ENCODE results near the gene CNPY1. TPM values are rescaled to one million over a fixed set of nuclear protein-coding genes. Genes with fewer than 3 reads are reported as not detected.
A peak's percentile ranks its signal among the peaks of the same experiment; 100 is the strongest.

CNPY1 gene
- total RNA-seq, 1 experiment from 2014 or later, result not detected

DNA sequence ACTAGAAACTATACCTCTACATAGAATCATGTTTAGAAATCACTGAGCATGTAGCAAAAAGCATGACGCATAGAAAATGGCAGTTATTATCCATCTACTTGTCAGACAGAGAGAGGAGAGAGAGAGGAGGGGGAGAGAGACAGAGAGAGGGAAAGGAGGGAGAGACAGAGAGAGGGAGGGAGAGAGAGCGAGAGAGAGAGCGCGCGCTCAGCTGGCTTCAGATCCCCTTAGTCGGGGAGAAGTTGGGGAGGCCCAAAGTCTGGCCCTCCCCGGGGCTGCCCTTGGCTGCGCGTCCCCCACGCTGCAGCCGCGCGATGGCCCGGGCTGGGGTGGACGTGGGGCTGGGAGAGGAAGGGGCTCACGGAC lies 37.0 kb downstream of the CNPY1 start:
- Mint-ChIP-seq H3K36me3 (ENCODE audit: insufficient read depth, unreplicated experiment) (no peaks in the 10 kb centered on the region), H3K27me3 (ENCODE audit: insufficient read depth, unreplicated experiment) (peaks cover 32% of the 10 kb centered on the region), H3K9me3 (ENCODE audit: unreplicated experiment) (no peaks in the 10 kb centered on the region), H3K4me1 (ENCODE audit: low read depth, unreplicated experiment) (peaks cover 7% of the 10 kb centered on the region), H3K4me3 (ENCODE audit: unreplicated experiment) (peak overlapping the region; percentile 71), H3K27ac (ENCODE audit: unreplicated experiment) (no peak overlapping the region)
- TF ChIP-seq CTCF (IDR thresholded peaks at IDR 0.05; ENCODE audit: insufficient read depth in 1 of 2, low read depth in 1 of 2, low read length in 1 of 2, severe bottlenecking in 1 of 2, unreplicated experiment in 1 of 2), result no peak
- ChIA-PET POLR2A (no interaction called here), CTCF (interaction anchor here (0.6 to 1.2 kb wide), 2 partner anchors 9 to 129 kb away, joined by 3 read pairs; no protein-coding TSS in a partner anchor)
- no peak for DNase-seq
- Histone ChIP-seq H3K27me3 (replicated peaks; ENCODE audit: control insufficient read depth, insufficient read depth, low read length) (no peaks in the 10 kb centered on the region; the same call in 1 of the 2 replicates), H3K4me3 (ENCODE audit: low read depth, low read length) (peak overlapping the region; percentile 55), H3K9me3 (no peaks in the 10 kb centered on the region), H3K4me1 (0 out of 2 replicates have a peak, but pooled peaks cover 5% of the 10 kb centered on the region), H3K36me3 (ENCODE audit: control insufficient read depth, insufficient read depth, low read length) (no peaks in the 10 kb centered on the region; the same call in 1 of the 2 replicates)
- BruUV-seq (replicated peaks), result no TSS peak
- intact Hi-C loops (cut with micrococcal nuclease; ENCODE audit: unreplicated experiment), result no loop called here

- no peaks in the 10 kb centered on the region for H3K9me3 Mint-ChIP-seq (ENCODE audit: unreplicated experiment)
- CTCF ChIA-PET, result interaction anchor here (0.6 to 1.2 kb wide), 2 partner anchors 9 to 128 kb away, joined by 3 read pairs; no protein-coding TSS in a partner anchor
- H3K27me3 ChIP-seq (replicated peaks; ENCODE audit: control insufficient read depth, insufficient read depth, low read length), result no peaks in the 10 kb centered on the region; the same call in 1 of the 2 replicates
- peak overlapping the region; percentile 71 for H3K4me3 Mint-ChIP-seq (ENCODE audit: unreplicated experiment)
- intact Hi-C loops (cut with micrococcal nuclease; ENCODE audit: unreplicated experiment), result no loop called here
- POLR2A ChIA-PET, result no interaction called here
- TF ChIP-seq CTCF (IDR thresholded peaks at IDR 0.05; ENCODE audit: insufficient read depth in 1 of 2, low read depth in 1 of 2, low read length in 1 of 2, severe bottlenecking in 1 of 2, unreplicated experiment in 1 of 2), result no peak
- H3K4me1 ChIP-seq, result 0 out of 2 replicates have a peak, but pooled peaks cover 5% of the 10 kb centered on the region
- no peak overlapping the region for H3K4me3 ChIP-seq (ENCODE audit: low read depth, low read length)
- no peaks in the 10 kb centered on the region; the same call in 1 of the 2 replicates for H3K36me3 ChIP-seq (ENCODE audit: control insufficient read depth, insufficient read depth, low read length)
- no TSS peak for BruUV-seq (replicated peaks)
- H3K9me3 ChIP-seq, result no peaks in the 10 kb centered on the region
- peaks cover 32% of the 10 kb centered on the region for H3K27me3 Mint-ChIP-seq (ENCODE audit: insufficient read depth, unreplicated experiment)
- no peaks in the 10 kb centered on the region for H3K36me3 Mint-ChIP-seq (ENCODE audit: insufficient read depth, unreplicated experiment)
- no peak overlapping the region for H3K27ac Mint-ChIP-seq (ENCODE audit: unreplicated experiment)
- peaks cover 7% of the 10 kb centered on the region for H3K4me1 Mint-ChIP-seq (ENCODE audit: low read depth, unreplicated experiment)
- no peak for DNase-seq
These were observed 37.7 kb downstream of the CNPY1 start for GRCh38 chr7:155508376-155509358.

- H3K9me3 ChIP-seq, result no peaks in the 10 kb centered on the region
- Mint-ChIP-seq H3K4me3 (ENCODE audit: unreplicated experiment) (no peak overlapping the region), H3K36me3 (ENCODE audit: insufficient read depth, unreplicated experiment) (no peaks in the 10 kb centered on the region), H3K9me3 (ENCODE audit: unreplicated experiment) (no peaks in the 10 kb centered on the region), H3K27me3 (ENCODE audit: insufficient read depth, unreplicated experiment) (peaks cover 35% of the 10 kb centered on the region), H3K4me1 (ENCODE audit: low read depth, unreplicated experiment) (peaks cover 7% of the 10 kb centered on the region), H3K27ac (ENCODE audit: unreplicated experiment) (no peak overlapping the region)
- ChIA-PET POLR2A (no interaction called here), CTCF (no interaction called here)
- BruUV-seq (replicated peaks), result no TSS peak
- H3K4me3 ChIP-seq (ENCODE audit: low read depth, low read length), result no peak overlapping the region
- DNase-seq, result no peak
- no peak for TF ChIP-seq CTCF (IDR thresholded peaks at IDR 0.05; ENCODE audit: insufficient read depth in 1 of 2, low read depth in 1 of 2, low read length in 1 of 2, severe bottlenecking in 1 of 2, unreplicated experiment in 1 of 2)
- H3K27me3 ChIP-seq (replicated peaks; ENCODE audit: control insufficient read depth, insufficient read depth, low read length), result no peaks in the 10 kb centered on the region; the same call in 1 of the 2 replicates
- H3K36me3 ChIP-seq (ENCODE audit: control insufficient read depth, insufficient read depth, low read length), result no peaks in the 10 kb centered on the region; the same call in 1 of the 2 replicates
- intact Hi-C loops (cut with micrococcal nuclease; ENCODE audit: unreplicated experiment), result no loop called here
- H3K4me1 ChIP-seq, result 0 out of 2 replicates have a peak, but pooled peaks cover 5% of the 10 kb centered on the region
These were observed 38.8 kb downstream of the CNPY1 start for GRCh38 chr7:155507576-155507975.

Data from Caco-2 (cell line).